ENCODE data around the gene IL2RA. TPM values are rescaled to one million over a fixed set of nuclear protein-coding genes. Genes with fewer than 3 reads are reported as not detected.
A peak's percentile ranks its signal among the peaks of the same experiment; 100 is the strongest.

IL2RA gene
- total and polyA plus RNA-seq, 10 of the 15 experiments (the other 5 are each of a cell fraction or from before 2014, with no cell fraction given): 2.2 to 6.0 (median 4.9) TPM

DNA sequence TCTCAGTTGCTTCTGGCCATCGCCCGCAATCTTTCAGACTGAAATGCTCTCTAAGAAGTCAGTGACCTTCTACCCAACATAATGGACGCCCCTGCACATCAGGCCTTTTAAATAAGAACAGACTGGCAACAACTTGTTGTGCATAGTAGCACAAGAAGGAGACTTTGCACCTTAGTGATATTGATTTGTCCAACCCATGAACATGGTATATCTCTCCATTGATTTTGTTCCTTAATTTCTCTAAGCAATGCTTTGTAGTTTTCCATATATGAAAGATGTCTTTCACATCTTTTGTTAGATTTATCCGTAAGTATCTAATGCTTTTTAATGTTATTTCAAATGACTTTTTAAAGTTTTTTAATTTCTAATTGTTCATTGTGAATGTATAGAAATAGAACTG is 89.1 kb downstream of the IL2RA start:
- in situ Hi-C loops (cut with MboI) (no loop called here), intact Hi-C loops (cut with micrococcal nuclease; ENCODE audit: unreplicated experiment) (no loop called here)
- CTCF ChIA-PET: interaction anchor here (1.6 kb wide), 1 partner anchor 110 kb away, joined by 5 read pairs; no protein-coding TSS in a partner anchor
- Histone ChIP-seq H3K4me2 (ENCODE audit: control insufficient read depth, insufficient read depth) (peak overlapping the region; percentile 45), H3K27me3 (replicated peaks in 1 of 2; ENCODE audit: control insufficient read depth in 2 of 2, insufficient read depth in 2 of 2, low read length in 1 of 2) (no peaks in the 10 kb centered on the region), H3K79me2 (ENCODE audit: control insufficient read depth, insufficient read depth, low read length) (peaks cover 79% of the 10 kb centered on the region), H3K4me1 (ENCODE audit: control insufficient read depth, insufficient read depth, low read length) (peaks cover 23% of the 10 kb centered on the region), H3K27ac (ENCODE audit: control insufficient read depth, insufficient read depth) (peak overlapping the region; percentile 5; the same call in 1 of the 2 replicates), H4K20me1 (ENCODE audit: control insufficient read depth, insufficient read depth) (no peaks in the 10 kb centered on the region), H3K9me3 (replicated peaks; ENCODE audit: control insufficient read depth, insufficient read depth, low read length) (no peaks in the 10 kb centered on the region), H3K9ac (ENCODE audit: control insufficient read depth, insufficient read depth, low read length) (no peak overlapping the region), H2AFZ (ENCODE audit: control insufficient read depth, low read depth, low read length) (no peak overlapping the region), H3K4me3 (peak overlapping the region; percentile 9; the same call in 1 of the 2 replicates), H3K36me3 (ENCODE audit: control insufficient read depth in 2 of 2, insufficient read depth in 2 of 2, low read length in 1 of 2) (peaks cover 0 to 5% of the 10 kb centered on the region in 2 experiments; a peak in 1 of 4 replicates)
- WGBS (ENCODE audit: insufficient coverage, insufficient replicate concordance, low lambda C conversion rate, missing lambda C conversion rate): 47% methylated on average over 4 of the region's 4 CpGs
- SMC1A ChIA-PET (ENCODE audit: uncharacterized antibody, unreplicated experiment): no interaction called here
- RAD21 ChIA-PET (ENCODE audit: unreplicated experiment): no interaction called here
- POLR2A ChIA-PET: no interaction called here
- BruUV-seq (replicated peaks): TSS peak; percentile 17
- no peak for DNase-seq (ENCODE audit: low read depth, low spot score)
- no peak for FAIRE-seq
- no peak for ATAC-seq
- TF ChIP-seq RUNX3 (IDR thresholded peaks at IDR 0.05; ENCODE audit: low read length) (peak; percentile 18; the same call in 1 of the 2 replicates), MYC (IDR thresholded peaks at IDR 0.05; ENCODE audit: insufficient read depth, insufficient read length, insufficient replicate concordance, low read length, severe bottlenecking) (no peak), YY1 (IDR thresholded peaks at IDR 0.05; ENCODE audit: low read depth, low read length) (0 out of 2 replicates have a peak, but pooled peaks have one; percentile 14), EED (IDR thresholded peaks at IDR 0.05; ENCODE audit: low read depth) (no peak), NFYA (IDR thresholded peaks at IDR 0.05; ENCODE audit: borderline replicate concordance, low read depth, low read length) (no peak), IRF4 (IDR thresholded peaks at IDR 0.05; ENCODE audit: low read depth, low read length) (no peak), SMAD5 (IDR thresholded peaks at IDR 0.05; ENCODE audit: low read depth) (no peak), MTA3 (IDR thresholded peaks at IDR 0.05; ENCODE audit: borderline replicate concordance, low read length) (no peak), STAT1 (conservative IDR thresholded peaks at IDR 0.05) (no peak)
